Colonic mucosa (tissue), 4 donors: ENCODE data around the gene PLEKHF1. TPM values are rescaled to one million over a fixed set of nuclear protein-coding genes. Genes with fewer than 3 reads are reported as not detected.
"Not testable (repeated sequence)": the region's sequence is repeated elsewhere in the genome, so short reads cannot be mapped to it uniquely, and the experiment has no call there.

Experiments used
- DNase-seq: peaks from one replicate; pipeline ENCODE4 v3.0.0-alpha.2; 2020
- H3K27ac ChIP-seq: fragments of 200-600 bp; one replicate; pipeline ENCODE4 v1.8.0; 2021
- H3K27me3 ChIP-seq: fragments of 200-600 bp; one replicate; pipeline ENCODE4 v1.8.0; 2021
- H3K36me3 ChIP-seq: fragments of 200-600 bp; one replicate; pipeline ENCODE4 v1.8.0; 2021
- H3K4me1 ChIP-seq: fragments of 200-600 bp; one replicate; pipeline ENCODE4 v1.8.0; 2021; ENCODE audit warnings: mild to moderate bottlenecking
- H3K4me3 ChIP-seq: fragments of 200-600 bp; one replicate; pipeline ENCODE4 v1.8.0; 2021
- H3K9ac ChIP-seq, 2 donors: one replicate each; pipeline ENCODE4 v1.7.0; 2013; ENCODE audit warnings: control low read depth in 2 of 2, low read depth in 2 of 2, low read length in 2 of 2
- H3K9me3 ChIP-seq: fragments of 200-600 bp; one replicate; pipeline ENCODE4 v1.8.0; 2021
- intact Hi-C: fragments of 100-400 bp; cut with DNase I; formaldehyde crosslinking; loops from one replicate; pipeline ENCODE4 v1.14.1; 2022
- total RNA-seq, 2 donors: library from RNA; stranded (reverse); fragmentation: NEBNext Ultra II Directional in 1 of 2; extraction: Animal tissue kit (Norgen Biotek cat#: 25700) in 1 of 2; gene quantifications; one replicate each; pipeline ENCODE4 v1.2.1, GENCODE V29; 2021
- TF ChIP-seq, protein P1 (sequence below): fragments of 200-600 bp; IDR thresholded peaks from one replicate; pipeline ENCODE4 v1.8.0; 2022; ENCODE audit warnings: antibody characterized with exemption, mild to moderate bottlenecking
- donor health status: healthy.
- donor health status: DM: no; HTN: no; CAD: no.
- donor health status: DM: no; HTN: no; CAD: no.

PLEKHF1 gene
- total RNA-seq, 2 donors from 2014 or later = 2.8 to 3.4 TPM

DNA sequence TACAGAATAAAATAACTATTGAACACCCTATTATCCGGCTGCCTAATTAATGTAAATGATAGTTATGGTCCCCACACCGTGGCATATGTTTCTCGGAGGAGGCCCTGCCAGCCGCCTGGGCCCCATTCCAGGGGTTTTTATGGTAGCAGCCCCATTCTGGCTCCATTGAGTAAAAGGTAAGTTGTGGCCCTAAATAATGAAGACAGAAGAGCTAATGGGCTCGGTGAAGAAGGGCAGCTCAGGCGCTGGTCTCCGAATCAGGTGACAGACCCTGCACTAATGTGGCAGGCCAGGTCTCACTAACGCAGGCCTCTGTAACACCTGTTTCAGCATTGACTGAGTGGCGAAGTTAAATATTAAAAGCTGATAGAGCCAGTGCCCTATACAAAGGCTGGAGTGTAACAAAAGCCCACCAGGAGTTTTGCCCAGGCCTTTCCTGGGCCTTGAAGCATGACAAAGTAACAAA, 40.0 kb upstream of the PLEKHF1 start:
- no peak for DNase-seq
- H3K9ac ChIP-seq = no peak overlapping the region
- H3K36me3 ChIP-seq = no peaks in the 10 kb centered on the region
- intact Hi-C loops = no loop called here
- H3K4me1 ChIP-seq = no peaks in the 10 kb centered on the region
- no peak overlapping the region for H3K27ac ChIP-seq
- no peaks in the 10 kb centered on the region for H3K9me3 ChIP-seq
- H3K27me3 ChIP-seq = no peaks in the 10 kb centered on the region
- H3K4me3 ChIP-seq = no peak overlapping the region
- TF ChIP-seq, protein P1, sequence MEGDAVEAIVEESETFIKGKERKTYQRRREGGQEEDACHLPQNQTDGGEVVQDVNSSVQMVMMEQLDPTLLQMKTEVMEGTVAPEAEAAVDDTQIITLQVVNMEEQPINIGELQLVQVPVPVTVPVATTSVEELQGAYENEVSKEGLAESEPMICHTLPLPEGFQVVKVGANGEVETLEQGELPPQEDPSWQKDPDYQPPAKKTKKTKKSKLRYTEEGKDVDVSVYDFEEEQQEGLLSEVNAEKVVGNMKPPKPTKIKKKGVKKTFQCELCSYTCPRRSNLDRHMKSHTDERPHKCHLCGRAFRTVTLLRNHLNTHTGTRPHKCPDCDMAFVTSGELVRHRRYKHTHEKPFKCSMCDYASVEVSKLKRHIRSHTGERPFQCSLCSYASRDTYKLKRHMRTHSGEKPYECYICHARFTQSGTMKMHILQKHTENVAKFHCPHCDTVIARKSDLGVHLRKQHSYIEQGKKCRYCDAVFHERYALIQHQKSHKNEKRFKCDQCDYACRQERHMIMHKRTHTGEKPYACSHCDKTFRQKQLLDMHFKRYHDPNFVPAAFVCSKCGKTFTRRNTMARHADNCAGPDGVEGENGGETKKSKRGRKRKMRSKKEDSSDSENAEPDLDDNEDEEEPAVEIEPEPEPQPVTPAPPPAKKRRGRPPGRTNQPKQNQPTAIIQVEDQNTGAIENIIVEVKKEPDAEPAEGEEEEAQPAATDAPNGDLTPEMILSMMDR = no peak

DNA sequence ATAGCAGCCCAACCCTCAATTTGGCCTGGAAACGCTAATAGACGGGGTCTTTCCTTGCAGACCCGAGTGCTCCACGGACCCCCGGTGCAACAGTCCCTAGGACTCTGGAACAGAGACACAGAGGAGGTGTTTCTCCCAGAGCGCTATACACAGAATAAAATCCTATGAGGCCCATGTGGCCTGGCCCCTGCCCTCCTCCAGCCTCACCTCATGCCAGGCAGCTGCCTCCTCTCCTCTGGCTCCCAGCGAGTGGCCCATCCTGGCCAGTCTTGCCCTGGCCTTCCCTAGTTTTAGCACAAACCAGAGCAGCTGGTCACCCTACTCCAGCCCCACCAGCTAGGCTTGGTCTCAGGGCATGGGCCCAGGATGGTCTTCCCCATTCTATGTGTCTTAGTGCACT, 38.9 kb upstream of the PLEKHF1 start:
- Histone ChIP-seq H3K27ac (no peak overlapping the region), H3K9ac (no peak overlapping the region), H3K9me3 (no peaks in the 10 kb centered on the region), H3K36me3 (no peaks in the 10 kb centered on the region), H3K4me1 (no peaks in the 10 kb centered on the region), H3K4me3 (no peak overlapping the region), H3K27me3 (no peaks in the 10 kb centered on the region)
- no peak for DNase-seq
- TF ChIP-seq, protein P1 = no peak
- intact Hi-C loops = no loop called here

DNA sequence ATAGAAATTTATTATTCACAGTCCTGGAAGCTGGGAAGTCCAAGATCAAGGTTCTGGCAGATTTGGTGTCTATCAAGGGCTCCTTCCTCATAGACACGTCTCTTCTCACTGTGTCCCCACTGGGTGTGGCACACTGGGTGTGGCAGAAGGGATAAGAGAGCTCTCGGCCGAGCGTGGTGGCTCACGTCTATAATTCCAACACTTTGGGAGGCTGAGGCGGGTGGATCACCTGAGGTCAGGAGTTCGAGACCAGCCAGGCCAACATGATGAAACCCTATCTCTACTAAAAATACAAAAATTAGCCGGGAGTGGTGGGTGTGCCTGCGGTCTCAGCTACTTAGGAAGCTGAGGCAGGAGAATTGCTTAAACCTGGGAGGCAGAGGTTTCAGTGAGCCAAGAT, 38.4 kb upstream of the PLEKHF1 start:
- H3K9ac ChIP-seq, H3K36me3 ChIP-seq, H3K4me3 ChIP-seq, intact Hi-C loops, H3K4me1 ChIP-seq, H3K27ac ChIP-seq, H3K27me3 ChIP-seq, H3K9me3 ChIP-seq, DNase-seq: not testable (repeated sequence)

DNA sequence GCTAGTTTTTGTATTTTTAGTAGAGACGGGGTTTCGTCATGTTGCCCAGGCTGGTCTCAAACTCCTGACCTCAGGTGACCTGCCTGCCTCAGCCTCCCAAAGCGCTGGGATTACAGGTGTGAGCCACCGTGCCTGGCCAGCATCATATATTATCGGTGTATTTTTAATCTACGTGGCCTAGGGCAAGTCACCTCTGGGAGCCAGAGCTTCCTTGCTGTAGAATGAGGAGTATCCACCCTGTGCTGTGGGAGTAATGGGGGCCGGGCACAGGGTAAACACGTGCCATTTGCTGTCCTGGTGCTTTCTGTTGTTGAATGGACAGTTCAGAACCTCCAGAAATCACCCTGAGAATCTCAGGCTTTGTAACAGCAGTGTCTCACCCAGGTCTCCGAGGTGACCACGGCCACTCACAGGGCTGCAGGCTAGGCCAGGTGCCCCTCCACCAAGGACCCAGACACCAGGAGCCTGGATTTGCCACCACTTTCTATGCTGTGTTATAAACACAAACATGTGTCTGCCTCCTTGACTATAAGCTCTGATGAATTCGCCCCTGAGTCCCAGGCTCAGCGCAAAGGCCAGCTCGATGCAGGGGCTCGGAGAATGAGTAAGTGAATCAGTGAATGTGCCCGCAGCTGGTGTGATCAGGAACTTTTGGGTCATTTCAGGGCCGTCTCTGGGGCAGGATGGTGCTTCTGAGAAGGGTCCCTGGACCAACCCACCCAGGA, 36.4 kb upstream of the PLEKHF1 start:
- no peaks in the 10 kb centered on the region for H3K4me1 ChIP-seq
- H3K9me3 ChIP-seq = no peaks in the 10 kb centered on the region
- DNase-seq = no peak
- H3K27ac ChIP-seq = no peak overlapping the region
- no peaks in the 10 kb centered on the region for H3K36me3 ChIP-seq
- H3K9ac ChIP-seq = no peak overlapping the region
- H3K27me3 ChIP-seq = no peaks in the 10 kb centered on the region
- intact Hi-C loops = no loop called here
- H3K4me3 ChIP-seq = no peak overlapping the region
- TF ChIP-seq, protein P1 = no peak

DNA sequence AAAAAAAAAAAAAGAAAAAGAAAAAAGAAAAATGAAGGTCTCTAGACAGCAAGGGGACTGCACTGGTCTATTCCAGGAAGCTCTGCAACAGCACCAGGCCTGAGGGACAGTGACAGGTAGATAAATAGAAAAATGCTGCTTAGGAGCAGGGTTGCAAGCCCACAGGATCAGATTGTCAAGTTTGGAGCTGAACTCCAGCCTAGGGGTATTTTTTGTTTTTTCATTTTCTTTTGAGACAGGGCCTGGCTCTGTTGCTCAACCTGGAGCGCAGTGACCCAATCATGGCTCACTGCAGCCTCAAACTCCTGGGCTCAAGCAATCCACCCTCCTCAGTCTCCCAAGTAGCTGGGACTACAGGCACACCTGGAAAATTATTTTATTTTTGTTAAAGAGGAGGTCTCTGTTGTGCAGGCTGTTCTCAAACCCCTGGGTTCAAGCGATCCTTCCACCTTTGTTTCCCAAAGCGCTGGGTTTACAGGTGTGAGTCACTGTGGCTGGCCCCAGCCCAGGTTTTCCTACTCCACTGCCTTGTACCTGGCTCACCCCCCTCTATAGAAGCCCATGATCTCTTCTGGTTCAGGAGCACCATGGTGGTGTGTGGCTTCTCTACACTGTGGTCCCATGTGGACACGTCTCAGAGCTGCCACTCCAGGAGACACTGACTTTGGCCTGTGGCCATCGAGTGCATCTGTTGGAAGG, 35.3 kb upstream of the PLEKHF1 start:
- intact Hi-C loops = no loop called here
- no peaks in the 10 kb centered on the region for H3K36me3 ChIP-seq
- no peaks in the 10 kb centered on the region for H3K9me3 ChIP-seq
- H3K27me3 ChIP-seq = no peaks in the 10 kb centered on the region
- DNase-seq = no peak
- H3K4me1 ChIP-seq = no peaks in the 10 kb centered on the region
- H3K27ac ChIP-seq = no peak overlapping the region
- H3K9ac ChIP-seq = no peak overlapping the region
- TF ChIP-seq, protein P1 = no peak
- no peak overlapping the region for H3K4me3 ChIP-seq

DNA sequence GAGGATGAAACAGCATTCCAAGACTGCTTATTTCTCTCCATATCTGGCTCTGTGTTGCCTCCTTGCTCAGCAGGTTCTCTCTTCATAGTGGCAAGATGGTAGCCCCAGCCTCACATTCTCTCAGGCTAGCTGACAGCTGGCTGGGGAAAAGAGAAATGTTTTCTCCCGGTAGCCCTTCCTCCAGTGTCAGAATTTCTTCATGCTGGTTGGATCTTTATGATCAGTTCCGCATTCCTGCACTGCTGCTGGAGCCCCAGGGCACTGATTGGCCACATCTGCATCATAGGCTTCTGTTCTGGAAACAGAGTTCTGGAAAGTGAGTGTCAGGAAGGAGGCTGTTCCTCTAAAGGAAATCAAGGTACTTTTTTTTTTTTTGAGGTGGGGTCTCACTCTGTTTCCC, 34.6 kb upstream of the PLEKHF1 start:
- H3K27me3 ChIP-seq = no peaks in the 10 kb centered on the region
- no peak for DNase-seq
- no peak overlapping the region for H3K4me3 ChIP-seq
- H3K4me1 ChIP-seq = no peaks in the 10 kb centered on the region
- H3K9ac ChIP-seq = no peak overlapping the region
- no peaks in the 10 kb centered on the region for H3K36me3 ChIP-seq
- intact Hi-C loops = no loop called here
- no peak overlapping the region for H3K27ac ChIP-seq
- TF ChIP-seq, protein P1 = no peak
- no peaks in the 10 kb centered on the region for H3K9me3 ChIP-seq
